ENCODE data around the gene BRMS1.
"Not testable (repeated sequence)": the region's sequence is repeated elsewhere in the genome, so short reads cannot be mapped to it uniquely, and the experiment has no call there.

Gene BRMS1

GRCh38 chr11:66335531-66336233 lies 9.2 kb downstream of the BRMS1 start:
- no peak for DNase-seq

- no peak for DNase-seq
These were observed 10.1 kb downstream of the BRMS1 start for GRCh38 chr11:66334605-66335442.

GRCh38 chr11:66333896-66334604 lies 10.9 kb downstream of the BRMS1 start:
- DNase-seq, result no peak

GRCh38 chr11:66333220-66333877 lies 11.6 kb downstream of the BRMS1 start:
- DNase-seq, result no peak

- no peak for DNase-seq
These were observed 12.3 kb downstream of the BRMS1 start for GRCh38 chr11:66332371-66333219.

GRCh38 chr11:66331542-66332370 lies 13.1 kb downstream of the BRMS1 start:
- DNase-seq, result no peak

GRCh38 chr11:66330931-66331330 lies 14.0 kb downstream of the BRMS1 start:
- DNase-seq, result no peak

GRCh38 chr11:66329165-66329673 lies 15.7 kb downstream of the BRMS1 start:
- no peak for DNase-seq

- DNase-seq, result peak; percentile 67
These were observed 16.4 kb downstream of the BRMS1 start for GRCh38 chr11:66328302-66329144.

- DNase-seq, result no peak
These were observed 16.9 kb downstream of the BRMS1 start for GRCh38 chr11:66328031-66328301.

GRCh38 chr11:66327171-66328030 lies 17.5 kb downstream of the BRMS1 start:
- no peak for DNase-seq

GRCh38 chr11:66326261-66327111 lies 18.4 kb downstream of the BRMS1 start:
- no peak for DNase-seq

- DNase-seq, result no peak
These were observed 19.6 kb downstream of the BRMS1 start for GRCh38 chr11:66325263-66325671.

- DNase-seq, result no peak
These were observed 20.2 kb downstream of the BRMS1 start for GRCh38 chr11:66324664-66325063.

GRCh38 chr11:66323684-66324083 lies 21.2 kb downstream of the BRMS1 start:
- no peak for DNase-seq

- DNase-seq, result no peak
These were observed 22.0 kb downstream of the BRMS1 start for GRCh38 chr11:66322732-66323427.

GRCh38 chr11:66321606-66322005 lies 23.3 kb downstream of the BRMS1 start:
- no peak for DNase-seq

- DNase-seq, result not testable (repeated sequence)
These were observed 24.2 kb downstream of the BRMS1 start for GRCh38 chr11:66320748-66321147.
